ENCODE results near the gene ANO10.
A peak's percentile ranks its signal among the peaks of the same experiment; 100 is the strongest.

Gene ANO10

DNA sequence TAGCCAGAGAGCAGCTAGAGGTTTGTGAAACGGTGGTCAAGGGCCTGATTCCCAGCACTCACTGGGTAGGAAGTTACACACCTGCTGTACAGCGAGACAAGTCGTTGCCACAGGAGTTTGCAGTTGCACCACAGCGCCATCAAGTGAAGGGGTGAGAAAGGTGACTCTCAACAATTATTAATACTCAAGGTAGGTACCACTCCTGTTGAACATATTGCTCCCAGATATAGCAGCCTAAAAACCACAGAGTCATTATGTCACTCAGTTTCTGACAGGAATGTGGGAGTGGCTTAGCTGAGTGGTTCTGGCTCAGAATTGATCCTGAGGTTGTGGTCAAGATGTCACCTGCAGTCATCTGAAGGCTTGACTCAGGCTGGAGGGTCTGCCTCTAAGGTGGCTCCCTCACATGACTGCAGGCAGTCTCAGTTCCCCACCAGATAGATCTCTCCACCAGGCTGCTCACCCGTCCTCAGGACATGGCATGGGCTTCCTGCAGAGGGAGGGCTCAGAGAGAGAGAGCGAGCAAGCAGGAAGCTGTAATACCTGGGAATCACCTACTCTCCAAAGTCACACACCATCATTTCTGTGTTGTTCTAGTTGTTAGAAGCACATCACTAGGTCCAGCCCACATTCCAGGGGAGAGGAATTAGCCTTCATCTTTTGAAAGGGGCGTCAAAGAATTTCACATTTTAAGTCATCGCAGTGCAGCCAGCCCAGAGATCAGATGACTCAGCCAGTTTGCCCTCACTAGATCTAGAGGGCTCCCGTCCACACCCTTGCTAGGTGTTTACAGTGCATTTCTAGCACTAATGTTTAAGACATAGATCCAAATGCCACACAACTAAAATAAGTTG is 17.0 kb upstream of the ANO10 start:
- H3K9me3 ChIP-seq (ENCODE audit: control insufficient read depth, insufficient read depth, low read length) = no peaks in the 10 kb centered on the region
- H3K36me3 ChIP-seq (ENCODE audit: insufficient read depth, low read length) = no peaks in the 10 kb centered on the region
- no peak overlapping the region for H3K9ac ChIP-seq (ENCODE audit: low read depth, low read length)
- 0 out of 2 replicates have a peak, but pooled peaks cover 4% of the 10 kb centered on the region for H3K4me1 ChIP-seq (ENCODE audit: insufficient read depth, low read length)

DNA sequence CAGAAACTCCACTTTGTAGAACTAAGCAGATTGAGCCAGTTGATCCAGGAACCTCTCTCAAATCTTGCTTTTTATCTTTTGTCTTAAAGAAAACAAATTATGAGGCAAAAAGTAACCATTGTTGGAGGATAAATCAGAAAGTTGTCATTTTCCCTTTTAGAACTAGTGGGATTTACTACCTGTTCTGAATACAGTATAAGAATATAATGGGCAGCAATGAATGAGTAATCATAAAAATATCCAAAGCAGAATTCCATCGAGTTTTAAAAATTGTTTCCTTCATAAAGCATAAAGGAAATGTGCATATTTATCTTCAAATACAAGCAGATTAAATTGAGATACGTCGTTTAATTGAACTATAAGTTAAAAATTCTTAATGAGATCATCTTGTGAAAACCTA is 15.9 kb upstream of the ANO10 start:
- H3K4me1 ChIP-seq (ENCODE audit: insufficient read depth, low read length) = 0 out of 2 replicates have a peak, but pooled peaks cover 4% of the 10 kb centered on the region
- H3K36me3 ChIP-seq (ENCODE audit: insufficient read depth, low read length) = no peaks in the 10 kb centered on the region
- H3K9ac ChIP-seq (ENCODE audit: low read depth, low read length) = no peak overlapping the region
- no peaks in the 10 kb centered on the region for H3K9me3 ChIP-seq (ENCODE audit: control insufficient read depth, insufficient read depth, low read length)

DNA sequence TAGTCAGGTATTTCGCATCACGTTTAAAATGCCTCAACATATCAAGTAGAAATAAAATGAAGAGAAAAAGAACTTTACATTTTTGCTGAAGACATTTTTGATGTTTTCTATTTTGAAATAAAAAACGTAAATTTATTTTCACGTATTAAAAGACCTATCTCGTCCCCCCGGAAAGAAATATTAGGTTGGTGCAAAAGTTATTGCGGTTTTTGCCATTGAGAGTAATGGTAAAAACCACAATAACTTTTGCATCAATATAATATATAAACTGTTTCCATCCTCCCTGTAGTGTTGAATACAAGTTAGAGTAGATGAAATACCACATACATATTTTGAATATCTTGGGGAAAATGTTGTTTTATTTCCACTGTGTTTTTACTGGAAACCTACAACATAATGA is 11.2 kb upstream of the ANO10 start:
- no peak overlapping the region for H3K9ac ChIP-seq (ENCODE audit: low read depth, low read length)
- H3K36me3 ChIP-seq (ENCODE audit: insufficient read depth, low read length) = no peaks in the 10 kb centered on the region

DNA sequence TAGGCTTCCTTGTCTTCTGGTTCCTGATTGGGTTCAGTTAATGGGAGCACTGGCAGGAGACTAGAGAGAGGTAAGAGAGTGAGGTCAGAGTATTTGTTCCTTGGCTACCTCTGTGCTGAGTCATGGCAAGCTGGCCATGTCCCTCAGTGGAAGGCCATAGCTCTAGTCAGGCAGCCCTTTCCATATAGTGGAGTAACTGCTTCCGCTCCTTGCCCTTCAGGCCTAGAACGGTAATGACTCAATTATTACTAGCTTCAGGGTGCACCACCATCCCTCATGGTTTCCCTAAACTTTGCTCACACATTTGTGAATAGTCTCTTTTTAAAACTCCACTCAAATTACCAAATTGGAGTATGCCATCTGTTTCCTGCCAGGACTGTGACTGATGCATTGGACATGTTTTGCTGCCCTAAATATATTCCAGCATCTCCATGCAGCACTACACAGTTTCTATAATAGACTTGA is 10.5 kb upstream of the ANO10 start:
- Histone ChIP-seq H3K4me1 (ENCODE audit: insufficient read depth, low read length) (no peaks in the 10 kb centered on the region), H3K9me3 (ENCODE audit: control insufficient read depth, insufficient read depth, low read length) (no peaks in the 10 kb centered on the region), H3K9ac (ENCODE audit: low read depth, low read length) (no peak overlapping the region), H3K36me3 (ENCODE audit: insufficient read depth, low read length) (no peaks in the 10 kb centered on the region)

More for the DNA sequence above, 11.2 kb upstream of the ANO10 start:
- Histone ChIP-seq H3K9me3 (ENCODE audit: control insufficient read depth, insufficient read depth, low read length) (no peaks in the 10 kb centered on the region), H3K4me1 (ENCODE audit: insufficient read depth, low read length) (no peaks in the 10 kb centered on the region)

DNA sequence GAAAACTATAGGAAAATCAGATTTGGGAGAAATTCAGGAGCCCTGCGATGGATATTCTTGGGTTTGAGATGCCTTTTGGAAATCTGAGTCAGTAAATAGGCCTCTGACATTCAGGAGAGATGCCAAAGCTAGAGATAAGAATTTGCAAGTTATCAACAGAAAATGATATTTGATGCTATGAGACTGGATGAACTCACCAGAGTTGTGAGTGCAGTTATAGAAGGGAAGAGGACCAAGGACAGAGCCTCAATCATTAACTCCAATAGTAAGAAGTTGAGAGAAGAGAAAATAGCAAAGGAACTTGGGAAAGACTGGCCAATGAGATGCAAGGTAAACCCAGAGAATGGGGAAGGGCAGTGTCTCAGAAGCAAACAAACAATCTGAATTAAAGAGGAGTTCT is 7.9 kb upstream of the ANO10 start:
- Histone ChIP-seq H3K9me3 (ENCODE audit: control insufficient read depth, insufficient read depth, low read length) (no peaks in the 10 kb centered on the region), H3K4me1 (ENCODE audit: insufficient read depth, low read length) (no peaks in the 10 kb centered on the region), H3K36me3 (ENCODE audit: insufficient read depth, low read length) (no peaks in the 10 kb centered on the region), H3K9ac (ENCODE audit: low read depth, low read length) (no peak overlapping the region)

DNA sequence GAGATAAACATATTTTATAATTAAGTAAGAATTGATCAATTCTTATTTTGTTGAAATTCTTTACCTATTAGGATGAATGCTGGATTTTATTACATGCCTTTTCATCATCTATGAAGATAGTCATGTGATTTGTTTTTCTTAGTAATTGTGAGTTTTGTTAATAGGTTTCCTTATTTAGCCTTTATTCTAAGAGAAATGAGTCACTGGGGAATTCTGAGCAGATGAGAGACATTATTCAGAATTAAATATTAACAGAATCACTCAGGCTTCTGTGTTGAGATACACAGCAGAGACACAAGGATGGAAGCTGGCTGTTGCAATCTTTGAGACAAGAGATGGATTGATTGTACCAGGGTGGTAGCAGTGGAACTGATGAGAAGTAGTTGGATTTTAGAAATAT is 7.4 kb upstream of the ANO10 start:
- Histone ChIP-seq H3K9me3 (ENCODE audit: control insufficient read depth, insufficient read depth, low read length) (no peaks in the 10 kb centered on the region), H3K36me3 (ENCODE audit: insufficient read depth, low read length) (no peaks in the 10 kb centered on the region), H3K9ac (ENCODE audit: low read depth, low read length) (no peak overlapping the region), H3K4me1 (ENCODE audit: insufficient read depth, low read length) (no peaks in the 10 kb centered on the region)

DNA sequence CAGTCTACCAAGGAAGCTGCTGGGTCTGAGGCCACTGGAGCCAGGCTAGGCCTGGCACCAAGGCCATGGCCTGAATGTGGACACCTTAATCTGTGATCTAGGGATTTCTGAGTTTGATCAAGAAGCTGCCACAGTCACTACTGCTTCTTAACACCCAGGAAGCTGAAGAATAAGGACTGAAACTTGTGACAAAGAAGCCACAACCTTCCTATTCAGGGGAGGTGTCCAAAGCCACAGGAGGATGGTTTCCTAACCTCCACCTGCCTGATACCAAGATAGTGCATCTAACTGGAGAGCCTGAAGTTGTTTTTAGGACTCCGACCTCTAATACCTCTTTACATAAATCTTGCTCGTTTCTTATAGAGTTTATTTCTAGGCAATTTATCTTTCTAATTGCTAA is 5.5 kb upstream of the ANO10 start:
- Histone ChIP-seq H3K36me3 (ENCODE audit: insufficient read depth, low read length) (no peaks in the 10 kb centered on the region), H3K4me1 (ENCODE audit: insufficient read depth, low read length) (no peaks in the 10 kb centered on the region), H3K9ac (ENCODE audit: low read depth, low read length) (no peak overlapping the region), H3K9me3 (ENCODE audit: control insufficient read depth, insufficient read depth, low read length) (no peaks in the 10 kb centered on the region)

DNA sequence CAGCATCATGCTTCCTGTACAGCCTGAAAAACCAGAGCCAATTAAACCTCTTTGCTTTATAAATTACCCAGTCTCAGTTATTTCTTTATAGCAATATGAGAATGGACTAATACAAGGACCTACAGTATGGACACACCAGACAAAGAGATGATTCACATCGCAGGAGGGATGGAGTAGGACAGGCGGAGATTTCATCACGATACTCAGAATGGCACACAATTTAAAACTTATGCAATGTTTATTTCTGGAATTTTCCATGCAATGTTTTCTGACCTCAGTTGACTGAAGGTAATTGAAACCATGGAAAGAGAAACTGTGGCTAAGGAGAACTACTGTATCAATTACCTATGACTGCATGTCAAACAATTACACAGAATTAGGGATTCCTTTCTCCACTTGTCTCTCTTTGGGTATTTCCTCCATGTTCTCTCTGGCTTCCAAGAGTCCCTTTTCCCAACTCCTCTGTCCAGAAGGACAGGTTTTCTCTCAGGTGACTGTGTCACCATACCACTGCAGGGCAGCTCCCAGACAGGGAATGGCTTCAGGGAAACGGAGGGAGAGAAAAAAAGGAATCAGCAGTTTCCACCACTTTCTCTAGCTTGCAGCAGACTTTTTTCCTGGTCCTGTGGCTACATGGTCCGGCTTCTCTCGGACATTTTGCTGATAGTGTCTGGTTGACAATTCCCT is 3.0 kb upstream of the ANO10 start:
- H3K9me3 ChIP-seq (ENCODE audit: control insufficient read depth, insufficient read depth, low read length) = no peaks in the 10 kb centered on the region
- H3K9ac ChIP-seq (ENCODE audit: low read depth, low read length) = no peak overlapping the region
- no peaks in the 10 kb centered on the region for H3K36me3 ChIP-seq (ENCODE audit: insufficient read depth, low read length)
- H3K4me1 ChIP-seq (ENCODE audit: insufficient read depth, low read length) = no peaks in the 10 kb centered on the region

DNA sequence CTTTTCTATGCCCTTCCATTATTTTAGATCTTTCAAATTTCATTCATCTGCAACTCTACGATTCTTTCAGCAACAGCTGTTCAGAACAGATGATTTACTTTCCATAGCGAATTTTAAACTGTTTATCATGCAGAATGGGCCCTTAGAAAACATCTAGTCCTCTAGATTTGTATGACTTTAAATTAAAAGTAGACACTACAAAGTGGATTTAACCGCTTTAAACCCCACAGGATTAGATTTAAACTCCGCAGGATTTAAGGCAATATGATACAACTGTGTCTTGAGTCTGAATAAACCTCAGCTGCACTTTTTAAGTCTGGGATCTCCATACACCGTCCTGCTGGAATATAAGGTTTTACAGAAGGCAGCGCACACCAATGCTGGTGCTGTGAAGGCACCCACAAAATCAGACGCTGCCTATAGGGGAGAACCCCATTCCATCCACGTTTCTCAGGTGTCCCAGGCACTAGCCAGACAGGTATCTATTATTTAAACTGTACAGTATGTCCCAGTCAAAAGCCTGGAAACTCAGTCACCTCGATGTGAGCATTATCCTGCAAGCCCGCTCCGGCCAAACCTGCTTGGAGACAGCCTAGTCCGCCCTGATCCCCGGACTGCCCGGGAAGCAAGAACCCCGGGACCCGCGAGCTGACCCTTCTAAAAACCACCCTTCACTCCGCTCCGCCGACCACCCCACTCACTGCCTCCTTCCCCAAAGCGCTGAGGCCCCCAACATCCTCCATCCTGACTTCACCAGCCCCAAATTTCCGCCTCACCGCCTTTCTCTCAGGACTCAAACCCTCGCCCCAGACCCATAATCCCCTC is 768 bp downstream of the ANO10 start:
- Histone ChIP-seq H3K36me3 (ENCODE audit: insufficient read depth, low read length) (no peaks in the 10 kb centered on the region), H3K4me1 (ENCODE audit: insufficient read depth, low read length) (no peaks in the 10 kb centered on the region), H3K9me3 (ENCODE audit: control insufficient read depth, insufficient read depth, low read length) (no peaks in the 10 kb centered on the region), H3K9ac (ENCODE audit: low read depth, low read length) (peak overlapping the region; percentile 94)

DNA sequence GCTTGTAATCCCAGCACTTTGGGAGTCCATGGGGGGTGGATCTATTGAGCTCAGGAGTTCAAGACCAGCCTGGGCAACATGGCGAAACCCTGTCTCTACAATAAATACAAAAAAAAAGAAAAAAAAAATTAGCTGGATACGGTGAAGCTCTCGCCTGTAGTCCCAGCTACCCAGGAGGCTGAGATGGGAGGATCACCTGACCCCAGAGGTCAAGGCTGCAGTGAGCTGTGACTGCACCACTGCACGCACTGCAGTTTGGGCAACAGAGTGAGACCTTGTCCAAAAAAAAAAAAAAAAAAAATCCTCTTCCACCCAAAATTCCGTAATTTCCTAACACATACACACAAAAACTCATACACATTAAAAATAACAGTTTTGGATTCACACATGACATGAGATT is 2.2 kb downstream of the ANO10 start:
- Histone ChIP-seq H3K4me1 (ENCODE audit: insufficient read depth, low read length) (no peaks in the 10 kb centered on the region), H3K9me3 (ENCODE audit: control insufficient read depth, insufficient read depth, low read length) (no peaks in the 10 kb centered on the region), H3K9ac (ENCODE audit: low read depth, low read length) (no peak overlapping the region), H3K36me3 (ENCODE audit: insufficient read depth, low read length) (no peaks in the 10 kb centered on the region)

DNA sequence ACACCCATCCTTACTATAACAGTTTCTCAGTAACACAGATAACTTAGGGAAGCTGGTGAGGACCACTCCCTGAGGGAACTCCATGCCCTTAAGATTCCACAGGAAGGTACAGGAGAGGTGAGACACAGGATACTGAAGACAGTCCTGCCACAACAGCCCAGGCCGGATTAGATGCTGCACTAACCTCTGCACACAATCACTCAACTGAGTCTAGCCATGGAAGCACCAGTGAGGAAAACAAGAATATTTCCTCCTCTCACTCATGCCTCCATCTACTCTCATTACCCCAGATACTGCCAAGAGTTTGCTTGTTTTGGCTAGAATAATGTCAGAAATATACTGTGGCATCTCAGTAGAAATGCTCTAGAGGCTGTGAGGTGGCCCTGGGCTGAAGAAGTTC is 3.7 kb downstream of the ANO10 start:
- Histone ChIP-seq H3K4me1 (ENCODE audit: insufficient read depth, low read length) (no peaks in the 10 kb centered on the region), H3K9me3 (ENCODE audit: control insufficient read depth, insufficient read depth, low read length) (no peaks in the 10 kb centered on the region), H3K36me3 (ENCODE audit: insufficient read depth, low read length) (no peaks in the 10 kb centered on the region), H3K9ac (ENCODE audit: low read depth, low read length) (no peak overlapping the region)

DNA sequence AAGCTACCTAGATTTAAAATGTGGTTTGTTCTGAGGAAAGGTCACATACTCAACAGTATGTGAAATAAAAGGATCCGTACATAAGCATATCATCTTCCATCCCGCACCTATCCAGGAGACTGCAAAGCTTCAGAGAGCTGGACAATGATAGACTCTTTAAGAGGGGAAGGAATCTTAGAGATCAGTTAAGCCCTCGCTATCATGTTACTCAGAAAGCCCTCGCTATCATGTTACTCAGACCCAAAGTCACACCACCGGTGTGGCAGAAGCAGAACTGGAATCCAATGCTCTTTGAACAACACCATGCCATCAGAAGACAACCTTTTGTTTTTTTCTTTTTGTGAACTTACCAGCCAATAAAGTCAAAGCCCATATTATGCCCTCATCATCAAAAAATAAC is 5.8 kb downstream of the ANO10 start:
- no peaks in the 10 kb centered on the region for H3K36me3 ChIP-seq (ENCODE audit: insufficient read depth, low read length)
- H3K4me1 ChIP-seq (ENCODE audit: insufficient read depth, low read length) = no peaks in the 10 kb centered on the region
- H3K9me3 ChIP-seq (ENCODE audit: control insufficient read depth, insufficient read depth, low read length) = no peaks in the 10 kb centered on the region
- H3K9ac ChIP-seq (ENCODE audit: low read depth, low read length) = no peak overlapping the region

DNA sequence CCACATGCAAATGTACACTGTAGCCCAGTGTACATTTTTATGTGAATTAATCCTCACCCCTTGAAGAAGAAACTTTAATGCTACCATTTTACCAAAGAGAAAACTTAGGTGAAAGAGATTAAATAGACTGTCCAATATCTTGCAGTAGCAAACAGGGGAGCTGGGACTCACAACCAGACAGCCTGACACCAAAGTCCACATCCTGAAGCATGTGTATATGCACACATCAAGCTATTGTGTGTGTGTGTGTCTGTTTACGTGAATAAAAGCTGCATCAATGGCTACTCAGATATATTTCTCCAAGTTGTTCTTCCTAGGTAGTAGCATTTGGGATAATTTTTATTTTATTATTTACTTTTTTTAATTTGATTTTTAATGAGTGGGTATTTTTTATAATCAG is 6.7 kb downstream of the ANO10 start:
- Histone ChIP-seq H3K4me1 (ENCODE audit: insufficient read depth, low read length) (no peaks in the 10 kb centered on the region), H3K9me3 (ENCODE audit: control insufficient read depth, insufficient read depth, low read length) (no peaks in the 10 kb centered on the region), H3K36me3 (ENCODE audit: insufficient read depth, low read length) (no peaks in the 10 kb centered on the region)

DNA sequence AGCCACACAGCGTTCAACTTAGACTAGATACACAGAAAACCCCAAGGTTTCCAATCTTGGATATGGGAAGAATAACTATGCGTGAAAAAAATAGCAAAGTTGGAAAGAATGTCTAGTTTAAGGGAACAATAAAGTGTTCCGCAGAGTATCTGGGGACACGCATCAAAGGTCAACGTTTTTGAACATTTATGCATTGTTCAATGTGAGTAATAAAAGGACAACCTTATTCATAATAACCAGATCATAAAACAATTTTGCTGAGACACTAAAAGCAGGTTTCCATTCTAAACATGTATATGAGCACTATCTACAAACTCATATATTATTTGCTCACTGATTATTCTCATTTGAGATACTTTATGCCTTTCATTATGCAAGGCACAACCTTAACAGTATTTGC is 7.8 kb downstream of the ANO10 start:
- Histone ChIP-seq H3K9ac (ENCODE audit: low read depth, low read length) (no peak overlapping the region), H3K9me3 (ENCODE audit: control insufficient read depth, insufficient read depth, low read length) (no peaks in the 10 kb centered on the region), H3K4me1 (ENCODE audit: insufficient read depth, low read length) (no peaks in the 10 kb centered on the region), H3K36me3 (ENCODE audit: insufficient read depth, low read length) (no peaks in the 10 kb centered on the region)

More for the DNA sequence above, 6.7 kb downstream of the ANO10 start:
- H3K9ac ChIP-seq (ENCODE audit: low read depth, low read length) = no peak overlapping the region

All from ES-I3 (cell line).